Measurements from ENCODE around the gene PEX26.
"Not testable (repeated sequence)": the region's sequence is repeated elsewhere in the genome, so short reads cannot be mapped to it uniquely, and the experiment has no call there.

The PEX26 gene

GRCh38 chr22:18057568-18058209 is 20.1 kb upstream of the PEX26 start:
- DNase-seq, result no peak

- DNase-seq, result no peak
Observed at GRCh38 chr22:18058371-18059093, 19.3 kb upstream of the PEX26 start.

GRCh38 chr22:18059094-18059417 is 18.7 kb upstream of the PEX26 start:
- DNase-seq, result no peak

- no peak for DNase-seq
Observed at GRCh38 chr22:18059473-18059872, 18.3 kb upstream of the PEX26 start.

- DNase-seq, result no peak
Observed at GRCh38 chr22:18059991-18060390, 17.8 kb upstream of the PEX26 start.

GRCh38 chr22:18060646-18061620 is 16.9 kb upstream of the PEX26 start:
- DNase-seq, result no peak

- no peak for DNase-seq
Observed at GRCh38 chr22:18062421-18062820, 15.4 kb upstream of the PEX26 start.

GRCh38 chr22:18063306-18063705 is 14.5 kb upstream of the PEX26 start:
- no peak for DNase-seq

- not testable (repeated sequence) for DNase-seq
Observed at GRCh38 chr22:18063715-18064114, 14.1 kb upstream of the PEX26 start.

GRCh38 chr22:18064636-18065035 is 13.2 kb upstream of the PEX26 start:
- no peak for DNase-seq

GRCh38 chr22:18065256-18065655 is 12.5 kb upstream of the PEX26 start:
- DNase-seq, result no peak

- DNase-seq, result no peak
Observed at GRCh38 chr22:18066181-18066859, 11.5 kb upstream of the PEX26 start.

- DNase-seq, result no peak
Observed at GRCh38 chr22:18067121-18067520, 10.7 kb upstream of the PEX26 start.

GRCh38 chr22:18067548-18068341 is 10.0 kb upstream of the PEX26 start:
- DNase-seq, result no peak

GRCh38 chr22:18068381-18068988 is 9.3 kb upstream of the PEX26 start:
- DNase-seq, result no peak

GRCh38 chr22:18069041-18069440 is 8.7 kb upstream of the PEX26 start:
- DNase-seq, result no peak

GRCh38 chr22:18070041-18070440 is 7.7 kb upstream of the PEX26 start:
- no peak for DNase-seq

GRCh38 chr22:18070556-18071306 is 7.1 kb upstream of the PEX26 start:
- DNase-seq, result no peak

- DNase-seq, result not testable (repeated sequence)
Observed at GRCh38 chr22:18071307-18071967, 6.4 kb upstream of the PEX26 start.

- no peak for DNase-seq
Observed at GRCh38 chr22:18071968-18072310, 5.9 kb upstream of the PEX26 start.

- DNase-seq, result no peak
Observed at GRCh38 chr22:18073467-18073866, 4.3 kb upstream of the PEX26 start.

All from DMS79 treated with DMSO at 0.1 percent for 48 hours (cell line).